Mucosa of descending colon (tissue), 3 donors: ENCODE measurements around the gene ATG16L1. TPM values are rescaled to one million over a fixed set of nuclear protein-coding genes. Genes with fewer than 3 reads are reported as not detected.

Experiments
- ATAC-seq: fragments of 200-7000 bp; cut with Tn5 transposase; one replicate; pipeline ENCODE4 v1.9.1; 2020; ENCODE audit warnings: mild to moderate bottlenecking, moderate library complexity
- DNase-seq, 3 donors: peaks; one replicate each; pipeline ENCODE4 v3.0.0-alpha.2; 2020
- H3K36me3 ChIP-seq: fragments of 200-600 bp; one replicate; pipeline ENCODE4 v1.8.0; 2021; ENCODE audit warnings: low read depth, mild to moderate bottlenecking
- H3K4me1 ChIP-seq: fragments of 200-600 bp; one replicate; pipeline ENCODE4 v1.8.0; 2021; ENCODE audit warnings: low read depth, mild to moderate bottlenecking
- H3K4me3 ChIP-seq: fragments of 200-600 bp; one replicate; pipeline ENCODE4 v1.8.0; 2021; ENCODE audit warnings: mild to moderate bottlenecking
- H3K9me3 ChIP-seq: fragments of 200-600 bp; one replicate; pipeline ENCODE4 v1.8.0; 2021; ENCODE audit warnings: mild to moderate bottlenecking
- intact Hi-C, 2 donors: fragments of 100-400 bp; cut with DNase I in 1 of 2; cut with micrococcal nuclease in 1 of 2; formaldehyde crosslinking; loops; one replicate each; pipeline versions ENCODE4 v1.11.0 to v1.11.1; 2022; cut with DNase I, micrococcal nuclease
- long read RNA-seq, 2 donors: library from polyadenylated mRNA; unstranded; transcript quantifications; one replicate each; pipeline ENCODE4 v2.0.0, GENCODE V29; 2019 to 2021
- total RNA-seq, 3 donors: library from RNA; stranded (reverse); fragmentation: NEBNext Ultra II Directional in 2 of 3; extraction: Animal tissue kit (Norgen Biotek cat#: 25700) in 2 of 3; gene quantifications; one replicate each; pipeline versions ENCODE4 v1.2.1 to v1.2.4, GENCODE V29; 2021 to 2023
- TF ChIP-seq, protein P1 (sequence below): fragments of 200-600 bp; IDR thresholded peaks from one replicate; pipeline ENCODE4 v1.8.0; 2022; ENCODE audit warnings: antibody characterized with exemption, mild to moderate bottlenecking
- donor health status: DM: no; HTN: no; CAD: no; lungs with moderate emphysema.
- donor health status: DM: no; HTN: no; CAD: no.
- donor health status: DM: no; HTN: yes; CAD: no.

The ATG16L1 gene
- 10 to 100 TPM; 29.5 to 42.9 (median 36.0) TPM for total RNA-seq
- long read RNA-seq, donor 1, transcript ATG16L1-203 (18 exons, 3,405 nt), result minor isoform, 6 of 24 reads
- long read RNA-seq, donor 1, transcript ATG16L1-205 (17 exons, 3,213 nt), result major isoform, 9 of 24 reads
- long read RNA-seq, donor 1, partial matches to known transcripts, result 3 of 24 reads
- long read RNA-seq, donor 1, other reads (novel, unspliced or antisense), result 3 of 24 reads
- long read RNA-seq, donor 2, partial matches to known transcripts, result 0 of 8 reads
- long read RNA-seq, donor 2, other reads (novel, unspliced or antisense), result 3 of 8 reads

DNA sequence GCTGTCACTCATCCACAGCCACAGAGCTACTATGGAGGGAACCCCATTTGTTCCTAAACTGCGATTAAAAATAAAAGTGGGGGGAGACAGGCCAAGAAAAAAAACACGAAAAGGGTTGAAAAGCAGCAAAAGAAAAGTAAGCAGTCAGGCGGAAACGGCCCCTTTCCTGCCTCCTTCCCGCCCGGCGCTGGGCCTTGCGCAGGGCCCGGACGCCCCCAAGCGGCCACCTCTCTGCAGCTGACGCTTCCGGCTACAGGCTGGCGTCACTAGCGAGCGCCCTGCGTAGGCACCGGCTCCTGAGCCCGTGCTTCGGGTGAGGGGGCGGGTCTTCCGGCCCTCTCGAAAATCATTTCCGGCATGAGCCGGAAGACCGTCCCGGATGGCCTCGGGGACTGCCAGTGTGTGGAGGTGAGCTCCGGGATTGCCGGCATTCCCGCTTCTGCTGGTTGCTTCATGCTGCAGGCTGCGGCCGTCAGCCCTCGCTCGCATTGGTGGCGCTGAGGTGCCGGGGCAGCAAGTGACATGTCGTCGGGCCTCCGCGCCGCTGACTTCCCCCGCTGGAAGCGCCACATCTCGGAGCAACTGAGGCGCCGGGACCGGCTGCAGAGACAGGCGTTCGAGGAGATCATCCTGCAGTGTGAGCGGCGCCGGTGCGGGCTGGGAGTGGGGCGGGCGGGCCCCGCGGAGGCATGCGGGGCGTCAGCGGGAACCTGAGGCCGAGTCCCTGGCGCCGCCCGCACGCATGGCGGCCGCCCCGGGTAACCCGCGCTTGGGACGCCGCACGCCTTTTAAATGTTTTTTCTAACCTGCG is at the start of gene ATG16L1:
Gene ATG16L1 (plus strand): TSS at position 368 of the 811 bp plus-strand sequence. CDS start 155 bp downstream, at position 523.
- Histone ChIP-seq H3K36me3 (no peaks in the 10 kb centered on the region), H3K4me3 (peak within 1 kb of the TSS; percentile 92), H3K9me3 (no peaks in the 10 kb centered on the region), H3K4me1 (peaks cover 17% of the 10 kb centered on the region)
- TF ChIP-seq, protein P1, sequence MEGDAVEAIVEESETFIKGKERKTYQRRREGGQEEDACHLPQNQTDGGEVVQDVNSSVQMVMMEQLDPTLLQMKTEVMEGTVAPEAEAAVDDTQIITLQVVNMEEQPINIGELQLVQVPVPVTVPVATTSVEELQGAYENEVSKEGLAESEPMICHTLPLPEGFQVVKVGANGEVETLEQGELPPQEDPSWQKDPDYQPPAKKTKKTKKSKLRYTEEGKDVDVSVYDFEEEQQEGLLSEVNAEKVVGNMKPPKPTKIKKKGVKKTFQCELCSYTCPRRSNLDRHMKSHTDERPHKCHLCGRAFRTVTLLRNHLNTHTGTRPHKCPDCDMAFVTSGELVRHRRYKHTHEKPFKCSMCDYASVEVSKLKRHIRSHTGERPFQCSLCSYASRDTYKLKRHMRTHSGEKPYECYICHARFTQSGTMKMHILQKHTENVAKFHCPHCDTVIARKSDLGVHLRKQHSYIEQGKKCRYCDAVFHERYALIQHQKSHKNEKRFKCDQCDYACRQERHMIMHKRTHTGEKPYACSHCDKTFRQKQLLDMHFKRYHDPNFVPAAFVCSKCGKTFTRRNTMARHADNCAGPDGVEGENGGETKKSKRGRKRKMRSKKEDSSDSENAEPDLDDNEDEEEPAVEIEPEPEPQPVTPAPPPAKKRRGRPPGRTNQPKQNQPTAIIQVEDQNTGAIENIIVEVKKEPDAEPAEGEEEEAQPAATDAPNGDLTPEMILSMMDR, result peak; percentile 91
- intact Hi-C loops, result no loop called here
- ATAC-seq, result peak; percentile 98
- peak; percentile 98 for DNase-seq

DNA sequence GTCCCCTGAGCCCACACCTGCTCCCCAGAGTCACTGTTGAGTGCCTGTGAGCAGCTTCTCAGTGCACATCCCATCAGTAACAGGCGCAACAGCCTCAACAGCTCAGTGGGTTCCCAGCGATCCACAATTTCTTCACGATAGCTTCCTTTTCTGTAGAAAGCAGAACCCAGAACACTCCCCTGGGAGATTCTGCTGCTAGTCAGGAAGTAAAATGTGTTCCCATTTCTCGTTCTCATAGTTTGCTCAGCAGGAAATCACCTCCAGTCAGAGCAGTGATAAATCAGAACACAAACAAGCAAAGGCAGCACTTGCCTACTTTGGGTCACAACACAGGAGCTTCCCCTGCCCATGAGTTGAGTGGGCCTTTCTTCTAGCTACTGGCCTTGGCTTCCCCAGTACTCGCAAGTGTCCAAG is 48.9 kb upstream of the ATG16L1 start:
- no peaks in the 10 kb centered on the region for H3K4me1 ChIP-seq
- H3K36me3 ChIP-seq, result no peaks in the 10 kb centered on the region
- H3K4me3 ChIP-seq, result no peak overlapping the region
- no peak for DNase-seq
- TF ChIP-seq, protein P1, result no peak
- no peaks in the 10 kb centered on the region for H3K9me3 ChIP-seq
- intact Hi-C loops, result no loop called here
- peak; percentile 10 for ATAC-seq

DNA sequence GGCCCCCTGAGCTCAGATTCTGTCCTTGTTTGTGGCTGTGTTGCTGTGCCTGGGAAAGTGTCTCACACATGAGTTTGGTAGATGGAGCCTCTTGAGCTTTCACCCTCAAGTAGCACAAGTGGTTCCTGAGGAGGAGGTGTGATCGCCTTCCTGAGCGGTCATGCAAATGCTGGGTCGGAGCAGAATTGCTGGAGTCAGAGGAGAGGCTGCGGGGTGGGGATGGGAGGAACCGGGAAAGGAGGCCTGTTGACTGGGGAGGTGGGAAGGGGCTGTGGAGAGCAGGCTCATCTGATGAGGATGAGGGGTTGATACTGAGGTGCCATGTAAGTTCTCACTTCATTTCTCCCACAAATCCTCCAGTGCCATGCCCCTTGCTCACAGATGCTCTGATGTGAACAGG is 48.4 kb upstream of the ATG16L1 start:
- no peak overlapping the region for H3K4me3 ChIP-seq
- intact Hi-C loops, result no loop called here
- TF ChIP-seq, protein P1, result no peak
- ATAC-seq (no peak), DNase-seq (no peak)
- no peaks in the 10 kb centered on the region for H3K9me3 ChIP-seq
- H3K4me1 ChIP-seq, result no peaks in the 10 kb centered on the region
- H3K36me3 ChIP-seq, result no peaks in the 10 kb centered on the region

DNA sequence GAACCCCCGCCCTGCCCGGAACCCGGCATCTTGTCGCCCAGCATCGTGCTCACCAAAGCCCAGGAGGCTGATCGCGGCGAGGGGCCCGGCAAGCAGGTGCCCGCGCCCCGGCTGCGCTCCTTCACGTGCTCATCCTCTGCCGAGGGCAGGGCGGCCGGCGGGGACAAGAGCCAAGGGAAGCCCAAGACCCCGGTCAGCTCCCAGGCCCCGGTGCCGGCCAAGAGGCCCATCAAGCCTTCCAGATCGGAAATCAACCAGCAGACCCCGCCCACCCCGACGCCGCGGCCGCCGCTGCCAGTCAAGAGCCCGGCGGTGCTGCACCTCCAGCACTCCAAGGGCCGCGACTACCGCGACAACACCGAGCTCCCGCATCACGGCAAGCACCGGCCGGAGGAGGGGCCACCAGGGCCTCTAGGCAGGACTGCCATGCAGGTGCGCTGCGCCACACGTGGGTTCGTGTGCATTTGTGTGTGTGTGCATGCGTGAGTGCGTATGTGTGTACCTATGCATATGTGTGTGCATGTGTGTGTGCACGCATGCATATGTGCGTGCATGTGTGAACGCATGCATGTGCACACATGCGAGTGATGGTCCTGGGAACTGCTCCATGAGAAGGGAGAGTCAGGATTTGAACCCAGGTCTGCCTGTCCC is 47.1 kb upstream of the ATG16L1 start:
- TF ChIP-seq, protein P1, result no peak
- H3K36me3 ChIP-seq, result no peaks in the 10 kb centered on the region

DNA sequence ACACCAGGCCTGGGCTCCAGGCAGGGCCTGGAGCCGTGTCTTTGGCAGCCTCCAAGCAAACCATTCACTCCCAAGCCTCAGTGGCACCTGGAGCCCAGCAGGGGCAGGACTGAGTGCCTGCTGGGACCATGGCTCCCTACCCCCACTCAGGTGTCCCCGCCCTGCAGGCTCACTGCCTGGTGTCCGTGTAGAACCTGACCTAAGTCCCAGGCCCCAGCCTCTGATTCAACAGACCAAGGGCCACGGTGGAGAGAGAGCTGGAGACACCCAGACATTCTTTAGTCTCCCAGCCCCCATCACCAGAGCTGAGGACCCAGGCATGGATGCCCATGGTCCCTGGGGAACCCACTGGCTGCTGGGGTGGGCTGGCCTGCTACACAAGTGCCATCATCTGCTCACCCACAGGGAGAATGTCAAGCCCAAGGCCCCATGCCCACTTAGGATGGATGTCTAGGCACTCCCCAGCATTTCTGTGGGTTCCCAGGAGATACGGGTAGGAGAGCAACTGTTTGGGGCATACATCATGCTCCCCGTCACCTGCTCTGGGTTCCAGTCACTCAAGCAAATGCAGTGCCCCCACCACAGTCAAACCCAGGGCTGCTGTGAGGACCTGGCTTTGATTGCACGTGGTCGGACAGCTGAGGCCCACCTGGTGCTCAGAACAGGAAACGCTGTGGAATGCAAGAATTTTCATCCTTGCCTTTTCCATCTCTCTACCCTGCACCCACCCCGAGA is 42.9 kb upstream of the ATG16L1 start:
- intact Hi-C loops, result no loop called here
- peak; percentile 29 for ATAC-seq
- DNase-seq, result no peak
- TF ChIP-seq, protein P1, result no peak
- Histone ChIP-seq H3K36me3 (no peaks in the 10 kb centered on the region), H3K9me3 (no peaks in the 10 kb centered on the region), H3K4me1 (no peaks in the 10 kb centered on the region), H3K4me3 (no peak overlapping the region)

More for the DNA sequence above, 47.1 kb upstream of the ATG16L1 start:
- ATAC-seq (no peak), DNase-seq (no peak)
- Histone ChIP-seq H3K4me3 (no peak overlapping the region), H3K4me1 (no peaks in the 10 kb centered on the region), H3K9me3 (no peaks in the 10 kb centered on the region)
- intact Hi-C loops, result no loop called here
